ENCODE measurements around the gene HOXD10.

DNA sequence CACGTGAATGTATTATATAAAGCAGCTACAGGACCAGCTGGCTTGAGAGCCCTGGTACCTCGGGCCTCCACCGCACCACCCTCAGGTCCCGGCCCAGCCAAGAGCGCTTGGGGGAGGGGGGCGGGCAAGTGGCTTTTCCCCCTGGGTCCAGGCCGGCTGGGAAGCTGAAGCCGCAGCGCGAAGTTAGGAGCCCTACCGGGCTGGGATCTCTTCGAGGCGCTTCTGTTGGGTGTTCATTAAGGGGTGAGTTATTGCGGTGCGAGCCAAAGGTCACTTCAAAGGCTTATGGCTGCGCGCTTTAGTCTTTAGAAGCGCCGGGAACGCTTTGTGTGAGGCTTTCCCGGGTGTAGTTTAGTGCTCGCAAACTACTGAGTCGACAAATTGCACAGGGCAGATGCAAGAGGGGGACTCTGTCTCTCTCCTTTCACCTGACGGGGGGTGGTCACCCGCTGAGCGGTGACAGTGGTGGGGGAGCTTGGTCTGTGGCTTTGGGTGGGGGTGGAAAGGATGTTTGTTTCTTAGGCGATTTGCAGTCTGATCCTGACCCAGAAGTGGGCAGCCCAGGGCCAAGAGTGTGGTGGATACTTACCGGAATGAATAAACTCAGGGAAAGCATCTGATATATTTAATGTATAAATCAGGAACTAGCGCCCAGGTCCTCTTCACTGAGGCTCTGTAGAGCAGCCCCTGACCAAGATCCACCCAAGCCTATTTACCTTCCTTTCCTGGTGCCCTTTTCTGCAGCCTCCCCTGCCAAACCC lies 46.5 kb downstream of the HOXD10 start:
- TF ChIP-seq, protein P1, sequence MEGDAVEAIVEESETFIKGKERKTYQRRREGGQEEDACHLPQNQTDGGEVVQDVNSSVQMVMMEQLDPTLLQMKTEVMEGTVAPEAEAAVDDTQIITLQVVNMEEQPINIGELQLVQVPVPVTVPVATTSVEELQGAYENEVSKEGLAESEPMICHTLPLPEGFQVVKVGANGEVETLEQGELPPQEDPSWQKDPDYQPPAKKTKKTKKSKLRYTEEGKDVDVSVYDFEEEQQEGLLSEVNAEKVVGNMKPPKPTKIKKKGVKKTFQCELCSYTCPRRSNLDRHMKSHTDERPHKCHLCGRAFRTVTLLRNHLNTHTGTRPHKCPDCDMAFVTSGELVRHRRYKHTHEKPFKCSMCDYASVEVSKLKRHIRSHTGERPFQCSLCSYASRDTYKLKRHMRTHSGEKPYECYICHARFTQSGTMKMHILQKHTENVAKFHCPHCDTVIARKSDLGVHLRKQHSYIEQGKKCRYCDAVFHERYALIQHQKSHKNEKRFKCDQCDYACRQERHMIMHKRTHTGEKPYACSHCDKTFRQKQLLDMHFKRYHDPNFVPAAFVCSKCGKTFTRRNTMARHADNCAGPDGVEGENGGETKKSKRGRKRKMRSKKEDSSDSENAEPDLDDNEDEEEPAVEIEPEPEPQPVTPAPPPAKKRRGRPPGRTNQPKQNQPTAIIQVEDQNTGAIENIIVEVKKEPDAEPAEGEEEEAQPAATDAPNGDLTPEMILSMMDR (conservative IDR thresholded peaks at IDR 0.05 in 1 of 2, IDR thresholded peaks at IDR 0.05 in 1 of 2; ENCODE audit: extremely low read depth in 1 of 2, insufficient read depth in 1 of 2, low read depth in 1 of 2, low read length in 2 of 2) = no peak
- TF ChIP-seq EZH2 (IDR thresholded peaks at IDR 0.05; ENCODE audit: borderline replicate concordance, low read length) = no peak

All from mammary epithelial cell (primary cell).